Neural cell (in vitro differentiated cells): ENCODE results near the gene DAGLB. TPM values are rescaled to one million over a fixed set of nuclear protein-coding genes. Genes with fewer than 3 reads are reported as not detected.
"Not testable (repeated sequence)": the region's sequence is repeated elsewhere in the genome, so short reads cannot be mapped to it uniquely, and the experiment has no call there.

Experiments used
- H2AFZ ChIP-seq: fragments of 200-600, 300-800 bp; sonication (generic), shearing (Covaris generic); 2 replicates; pipeline ENCODE4 v1.6.0; 2014; ENCODE audit warnings: low read depth, mild to moderate bottlenecking, antibody characterized with exemption, low read length, moderate library complexity
- H3F3A ChIP-seq: fragments of 200-600 bp; shearing (Covaris generic); 2 replicates; pipeline ENCODE4 v1.6.1; 2016; ENCODE audit warnings: mild to moderate bottlenecking, moderate library complexity, mixed read lengths, antibody characterized with exemption, low read length; ENCODE audit not compliant: insufficient read depth, poor library complexity, severe bottlenecking
- H3K27ac ChIP-seq: fragments of 200-600, 300-800 bp; sonication (generic), shearing (Covaris generic); 2 replicates; pipeline ENCODE4 v1.5.1; 2014; ENCODE audit warnings: mild to moderate bottlenecking, low read length, moderate library complexity
- H3K27me3 ChIP-seq: fragments of 300-800, 200-600 bp; sonication (generic), shearing (Covaris generic); 2 replicates; pipeline ENCODE4 v1.6.0; 2014; ENCODE audit warnings: mild to moderate bottlenecking, low read depth, low read length, moderate library complexity; ENCODE audit not compliant: insufficient read depth
- H3K36me3 ChIP-seq: fragments of 300-800, 200-600 bp; sonication (generic), shearing (Covaris generic); 2 replicates; pipeline ENCODE4 v1.5.1; 2014; ENCODE audit warnings: mild to moderate bottlenecking, antibody characterized with exemption, low read length, moderate library complexity; ENCODE audit not compliant: insufficient read depth
- H3K4me2 ChIP-seq: fragments of 300-800, 200-600 bp; sonication (generic), shearing (Covaris generic); 2 replicates; pipeline ENCODE4 v1.6.0; 2014; ENCODE audit warnings: mild to moderate bottlenecking, low read length
- H3K4me3 ChIP-seq: fragments of 300-800, 200-600 bp; sonication (generic), shearing (Covaris generic); 2 replicates; pipeline ENCODE4 v1.5.1; 2014; ENCODE audit warnings: mild to moderate bottlenecking, low read length, moderate library complexity
- H3K79me2 ChIP-seq: fragments of 200-600 bp; shearing (Covaris generic); replicated peaks from 2 replicates; pipeline ENCODE4 v1.6.0; 2014; ENCODE audit warnings: mild to moderate bottlenecking, low read length, moderate library complexity; ENCODE audit not compliant: insufficient read depth
- H3K9ac ChIP-seq: fragments of 300-800, 200-600 bp; sonication (generic), shearing (Covaris generic); 2 replicates; pipeline ENCODE4 v1.6.1; 2016; ENCODE audit warnings: mild to moderate bottlenecking, low read length, mixed read lengths
- H3K9me2 ChIP-seq: fragments of 200-600 bp; shearing (Covaris generic); 2 replicates; pipeline ENCODE4 v1.6.1; 2016; ENCODE audit warnings: mild to moderate bottlenecking, low read length, mixed read lengths; ENCODE audit not compliant: insufficient read depth
- H3K9me3 ChIP-seq: fragments of 200-600, 300-800 bp; sonication (generic), shearing (Covaris generic); 2 replicates; pipeline ENCODE4 v1.6.1; 2016; ENCODE audit warnings: mild to moderate bottlenecking, mixed run types, low read length, moderate library complexity, mixed read lengths
- H4K20me1 ChIP-seq: fragments of 200-600 bp; shearing (Covaris generic); 2 replicates; pipeline ENCODE4 v1.6.1; 2016; ENCODE audit warnings: mild to moderate bottlenecking, mixed run types; ENCODE audit not compliant: insufficient read depth
- CTCF ChIP-seq: fragments of 450-650 bp; IDR thresholded peaks from 2 replicates; pipeline ENCODE4 v1.5.1; 2014; ENCODE audit warnings: antibody characterized with exemption, mild to moderate bottlenecking, moderate library complexity; ENCODE audit not compliant: poor library complexity, severe bottlenecking
- EP300 ChIP-seq: fragments of 450-650 bp; conservative IDR thresholded peaks from 2 replicates; pipeline ENCODE4 v1.6.1; 2014; ENCODE audit warnings: antibody characterized with exemption, mild to moderate bottlenecking, moderate library complexity; ENCODE audit not compliant: poor library complexity, severe bottlenecking
- EZH2 ChIP-seq: fragments of 200-600, 300-800 bp; shearing (Covaris generic), sonication (generic); IDR thresholded peaks from 2 replicates; pipeline ENCODE4 v1.6.1; 2014; ENCODE audit warnings: antibody characterized with exemption, low read length, borderline replicate concordance, mild to moderate bottlenecking; ENCODE audit not compliant: insufficient read depth, poor library complexity, severe bottlenecking
- MXI1 ChIP-seq: fragments of 450-650 bp; conservative IDR thresholded peaks from 2 replicates; pipeline ENCODE4 v1.6.1; 2014; ENCODE audit warnings: antibody characterized with exemption, mild to moderate bottlenecking; ENCODE audit not compliant: poor library complexity, severe bottlenecking
- POLR2AphosphoS5 ChIP-seq: IDR thresholded peaks from 2 replicates; pipeline ENCODE4 v1.6.1; 2012
- RAD21 ChIP-seq: fragments of 450-650 bp; conservative IDR thresholded peaks from 2 replicates; pipeline ENCODE4 v1.6.1; 2014; ENCODE audit warnings: antibody characterized with exemption, mild to moderate bottlenecking, moderate library complexity
- REST ChIP-seq: IDR thresholded peaks from 2 replicates; pipeline ENCODE4 v1.6.1; 2012; ENCODE audit warnings: borderline replicate concordance
- SMC3 ChIP-seq: fragments of 450-650 bp; conservative IDR thresholded peaks from 2 replicates; pipeline ENCODE4 v1.6.1; 2014; ENCODE audit warnings: antibody characterized with exemption, mild to moderate bottlenecking, moderate library complexity; ENCODE audit not compliant: poor library complexity
- TAF1 ChIP-seq: IDR thresholded peaks from 2 replicates; pipeline ENCODE4 v1.6.1; 2012; ENCODE audit warnings: low read depth
- polyA plus RNA-seq: library from polyadenylated mRNA; depleted of rRNA; stranded (reverse); fragments of >200 nt; gene quantifications from 2 replicates; pipeline ENCODE4 v1.2.3, GENCODE V29; 2014

The DAGLB gene
- polyA plus RNA-seq, 1 donor from 2014 or later = 32.3 TPM

GRCh38 chr7:6475433-6476186 is 27.9 kb upstream of the DAGLB start:
- H3K27me3 ChIP-seq = no peaks in the 10 kb centered on the region
- H3K27ac ChIP-seq = no peak overlapping the region
- TF ChIP-seq SMC3 (no peak), POLR2AphosphoS5 (no peak), EZH2 (no peak), CTCF (no peak), RAD21 (no peak)
- peaks cover 44% of the 10 kb centered on the region for H3K79me2 ChIP-seq
- no peak overlapping the region for H2AFZ ChIP-seq
- H3F3A ChIP-seq = no peaks in the 10 kb centered on the region
- no peaks in the 10 kb centered on the region for H3K9me2 ChIP-seq
- H4K20me1 ChIP-seq = no peaks in the 10 kb centered on the region
- H3K9ac ChIP-seq = no peak overlapping the region
- H3K4me3 ChIP-seq = no peak overlapping the region
- H3K4me2 ChIP-seq = no peak overlapping the region
- H3K36me3 ChIP-seq = no peaks in the 10 kb centered on the region
- no peaks in the 10 kb centered on the region for H3K9me3 ChIP-seq

GRCh38 chr7:6465862-6466261 is 18.1 kb upstream of the DAGLB start:
- Histone ChIP-seq H3K4me2 (no peak overlapping the region), H3K9me2 (no peaks in the 10 kb centered on the region), H4K20me1 (no peaks in the 10 kb centered on the region), H3K27me3 (no peaks in the 10 kb centered on the region), H3K4me3 (no peak overlapping the region), H3K9me3 (peaks cover 6% of the 10 kb centered on the region), H3K27ac (no peak overlapping the region), H3K79me2 (no peaks in the 10 kb centered on the region), H3F3A (no peaks in the 10 kb centered on the region), H3K9ac (no peak overlapping the region), H2AFZ (no peak overlapping the region), H3K36me3 (peaks cover 17% of the 10 kb centered on the region)
- TF ChIP-seq EP300 (no peak), CTCF (no peak), RAD21 (no peak), EZH2 (no peak), MXI1 (no peak), REST (no peak), SMC3 (no peak), TAF1 (no peak), POLR2AphosphoS5 (no peak)

- not testable (repeated sequence) for H3K4me3 ChIP-seq, H3K4me2 ChIP-seq, H3K27me3 ChIP-seq, H4K20me1 ChIP-seq, H3K79me2 ChIP-seq, H3K27ac ChIP-seq, H3K9me3 ChIP-seq, H3K9ac ChIP-seq, H2AFZ ChIP-seq, H3F3A ChIP-seq, H3K9me2 ChIP-seq
- peaks cover 17% of the 10 kb centered on the region for H3K36me3 ChIP-seq
Measured at GRCh38 chr7:6463609-6464008, 15.9 kb upstream of the DAGLB start.
